ENCODE data around the gene JCHAIN.

The JCHAIN gene

GRCh38 chr4:70608324-70608723 lies 58.0 kb downstream of the JCHAIN start:
- no peak for ATAC-seq
- TF ChIP-seq, protein P1, sequence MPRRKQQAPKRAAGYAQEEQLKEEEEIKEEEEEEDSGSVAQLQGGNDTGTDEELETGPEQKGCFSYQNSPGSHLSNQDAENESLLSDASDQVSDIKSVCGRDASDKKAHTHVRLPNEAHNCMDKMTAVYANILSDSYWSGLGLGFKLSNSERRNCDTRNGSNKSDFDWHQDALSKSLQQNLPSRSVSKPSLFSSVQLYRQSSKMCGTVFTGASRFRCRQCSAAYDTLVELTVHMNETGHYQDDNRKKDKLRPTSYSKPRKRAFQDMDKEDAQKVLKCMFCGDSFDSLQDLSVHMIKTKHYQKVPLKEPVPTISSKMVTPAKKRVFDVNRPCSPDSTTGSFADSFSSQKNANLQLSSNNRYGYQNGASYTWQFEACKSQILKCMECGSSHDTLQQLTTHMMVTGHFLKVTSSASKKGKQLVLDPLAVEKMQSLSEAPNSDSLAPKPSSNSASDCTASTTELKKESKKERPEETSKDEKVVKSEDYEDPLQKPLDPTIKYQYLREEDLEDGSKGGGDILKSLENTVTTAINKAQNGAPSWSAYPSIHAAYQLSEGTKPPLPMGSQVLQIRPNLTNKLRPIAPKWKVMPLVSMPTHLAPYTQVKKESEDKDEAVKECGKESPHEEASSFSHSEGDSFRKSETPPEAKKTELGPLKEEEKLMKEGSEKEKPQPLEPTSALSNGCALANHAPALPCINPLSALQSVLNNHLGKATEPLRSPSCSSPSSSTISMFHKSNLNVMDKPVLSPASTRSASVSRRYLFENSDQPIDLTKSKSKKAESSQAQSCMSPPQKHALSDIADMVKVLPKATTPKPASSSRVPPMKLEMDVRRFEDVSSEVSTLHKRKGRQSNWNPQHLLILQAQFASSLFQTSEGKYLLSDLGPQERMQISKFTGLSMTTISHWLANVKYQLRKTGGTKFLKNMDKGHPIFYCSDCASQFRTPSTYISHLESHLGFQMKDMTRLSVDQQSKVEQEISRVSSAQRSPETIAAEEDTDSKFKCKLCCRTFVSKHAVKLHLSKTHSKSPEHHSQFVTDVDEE (CRISPR knock-in tag; IDR thresholded peaks at IDR 0.05): no peak
- TF ChIP-seq, protein P2, sequence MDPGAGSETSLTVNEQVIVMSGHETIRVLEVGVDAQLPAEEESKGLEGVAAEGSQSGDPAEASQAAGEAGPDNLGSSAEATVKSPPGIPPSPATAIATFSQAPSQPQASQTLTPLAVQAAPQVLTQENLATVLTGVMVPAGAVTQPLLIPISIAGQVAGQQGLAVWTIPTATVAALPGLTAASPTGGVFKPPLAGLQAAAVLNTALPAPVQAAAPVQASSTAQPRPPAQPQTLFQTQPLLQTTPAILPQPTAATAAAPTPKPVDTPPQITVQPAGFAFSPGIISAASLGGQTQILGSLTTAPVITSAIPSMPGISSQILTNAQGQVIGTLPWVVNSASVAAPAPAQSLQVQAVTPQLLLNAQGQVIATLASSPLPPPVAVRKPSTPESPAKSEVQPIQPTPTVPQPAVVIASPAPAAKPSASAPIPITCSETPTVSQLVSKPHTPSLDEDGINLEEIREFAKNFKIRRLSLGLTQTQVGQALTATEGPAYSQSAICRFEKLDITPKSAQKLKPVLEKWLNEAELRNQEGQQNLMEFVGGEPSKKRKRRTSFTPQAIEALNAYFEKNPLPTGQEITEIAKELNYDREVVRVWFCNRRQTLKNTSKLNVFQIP (CRISPR knock-in tag; IDR thresholded peaks at IDR 0.05; ENCODE audit: borderline replicate concordance, low read depth): no peak

- no peak for TF ChIP-seq ESRRG (CRISPR knock-in tag; IDR thresholded peaks at IDR 0.05)
- TF ChIP-seq CSDC2 (CRISPR knock-in tag; IDR thresholded peaks at IDR 0.05): no peak
- TF ChIP-seq, protein P2 (CRISPR knock-in tag; IDR thresholded peaks at IDR 0.05; ENCODE audit: borderline replicate concordance, low read depth): no peak
- no peak for TF ChIP-seq ZFP3 (CRISPR knock-in tag; IDR thresholded peaks at IDR 0.05)
- TF ChIP-seq, protein P1 (CRISPR knock-in tag; IDR thresholded peaks at IDR 0.05): no peak
- TF ChIP-seq ZC3H10 (CRISPR knock-in tag; IDR thresholded peaks at IDR 0.05): no peak
- no peak for ATAC-seq
Measured at GRCh38 chr4:70607334-70607853, 58.9 kb downstream of the JCHAIN start.

GRCh38 chr4:70606459-70606858 lies 59.8 kb downstream of the JCHAIN start:
- TF ChIP-seq TCF4 (CRISPR knock-in tag; IDR thresholded peaks at IDR 0.05; ENCODE audit: borderline replicate concordance): no peak
- TF ChIP-seq OSR1 (CRISPR knock-in tag; IDR thresholded peaks at IDR 0.05): no peak
- no peak for TF ChIP-seq ZFP30 (CRISPR knock-in tag; IDR thresholded peaks at IDR 0.05)
- TF ChIP-seq, protein P1 (CRISPR knock-in tag; IDR thresholded peaks at IDR 0.05): no peak
- no peak for TF ChIP-seq ZC3H10 (CRISPR knock-in tag; IDR thresholded peaks at IDR 0.05)
- TF ChIP-seq RARB (CRISPR knock-in tag; IDR thresholded peaks at IDR 0.05): no peak
- no peak for TF ChIP-seq ARNTL (CRISPR knock-in tag; IDR thresholded peaks at IDR 0.05; ENCODE audit: borderline replicate concordance, low read depth)
- no peak for TF ChIP-seq ESRRG (CRISPR knock-in tag; IDR thresholded peaks at IDR 0.05)
- no peak for ATAC-seq

Measured in SK-N-SH treated with all-trans-retinoic acid at 6 μM for 48 hours (cell line).